GM12878 (cell line): ENCODE measurements around the gene PDE10A. TPM values are rescaled to one million over a fixed set of nuclear protein-coding genes. Genes with fewer than 3 reads are reported as not detected.

Source experiments
- ATAC-seq: fragments of 200-7000 bp; cut with Tn5 transposase; 3 replicates; pipeline ENCODE4 v1.9.1; 2020; ENCODE audit warnings: mild to moderate bottlenecking, moderate library complexity
- BruUV-seq: library from RNA; stranded (reverse); fragments of 400-500 nt; replicated peaks from 2 replicates; lab custom pipeline; 2021; lab: Mats Ljungman, UMichigan
- CTCF ChIA-PET: fragments of 300-600 bp; sonication (Branson Sonifier 250); formaldehyde crosslinking; extraction: SDS; loops from one replicate; lab custom pipeline; 2021; ENCODE audit warnings: inconsistent platforms; lab: Yijun Ruan, JAX
- POLR2A ChIA-PET: fragments of 350-600 bp; formaldehyde crosslinking; extraction: SDS; loops from one replicate; lab custom pipeline; 2021; ENCODE audit warnings: inconsistent platforms; lab: Charles Lee
- RAD21 ChIA-PET: fragments of 300-600 bp; sonication (Branson Sonifier 250); formaldehyde crosslinking; loops from one replicate; lab custom pipeline; 2023; ENCODE audit warnings: antibody characterized with exemption; ENCODE audit not compliant: unreplicated experiment; lab: Charles Lee
- SMC1A ChIA-PET: fragments of 300-600 bp; sonication (Branson Sonifier 250); formaldehyde crosslinking; loops from one replicate; lab custom pipeline; 2023; ENCODE audit not compliant: unreplicated experiment, uncharacterized antibody; lab: Charles Lee
- DNase-seq: peaks from one replicate; pipeline ENCODE4 v3.0.0-alpha.2; 2011; ENCODE audit warnings: low read depth, low spot score
- FAIRE-seq: peaks from 3 replicates; lab custom pipeline; 2011; peaks lifted over from hg19 to GRCh38; lab: Jason Lieb, UNC
- H2AFZ ChIP-seq: 2 replicates; pipeline ENCODE4 v1.6.0; 2011; ENCODE audit warnings: low read depth, low read length, control low read depth; ENCODE audit not compliant: control insufficient read depth
- H3K27ac ChIP-seq: 2 replicates; pipeline ENCODE4 v1.5.1; 2011; ENCODE audit warnings: control low read depth; ENCODE audit not compliant: control insufficient read depth, insufficient read depth
- H3K27me3 ChIP-seq, 2 experiments: replicated peaks in 1 of 2; 2 replicates each; pipeline versions ENCODE4 v1.6.0 to v1.6.1; 2011; ENCODE audit warnings: low read length in 1 of 2; ENCODE audit not compliant: control insufficient read depth in 2 of 2, insufficient read depth in 2 of 2
- H3K36me3 ChIP-seq, 2 experiments: 2 replicates each; pipeline ENCODE4 v1.5.1; 2011; ENCODE audit warnings: low read length in 1 of 2; ENCODE audit not compliant: control insufficient read depth in 2 of 2, insufficient read depth in 2 of 2
- H3K4me1 ChIP-seq: 2 replicates; pipeline ENCODE4 v1.6.1; 2011; ENCODE audit warnings: mild to moderate bottlenecking, low read length, moderate library complexity, mixed read lengths; ENCODE audit not compliant: control insufficient read depth, insufficient read depth
- H3K4me2 ChIP-seq: 2 replicates; pipeline ENCODE4 v1.6.0; 2011; ENCODE audit warnings: control low read depth; ENCODE audit not compliant: control insufficient read depth, insufficient read depth
- H3K4me3 ChIP-seq: fragments of 200-600 bp; sonication (generic); 2 replicates; pipeline ENCODE4 v1.5.1; 2016
- H3K79me2 ChIP-seq: 2 replicates; pipeline ENCODE4 v1.6.0; 2011; ENCODE audit warnings: low read length; ENCODE audit not compliant: control insufficient read depth, insufficient read depth
- H3K9ac ChIP-seq: 2 replicates; pipeline ENCODE4 v1.8.0; 2011; ENCODE audit warnings: low read length, control low read depth, mixed read lengths; ENCODE audit not compliant: control insufficient read depth, insufficient read depth
- H3K9me3 ChIP-seq: replicated peaks from 3 replicates; pipeline ENCODE4 v1.5.1; 2011; ENCODE audit warnings: mild to moderate bottlenecking, low read length; ENCODE audit not compliant: control insufficient read depth, insufficient read depth
- H4K20me1 ChIP-seq: 2 replicates; pipeline ENCODE4 v1.6.0; 2011; ENCODE audit not compliant: control insufficient read depth, insufficient read depth
- ATF7 ChIP-seq: fragments of 450-650 bp; IDR thresholded peaks from 2 replicates; pipeline ENCODE4 v1.6.1; 2016; ENCODE audit warnings: low read depth, mild to moderate bottlenecking
- CREB1 ChIP-seq: IDR thresholded peaks from 2 replicates; pipeline ENCODE4 v1.6.1; 2012; ENCODE audit warnings: low read depth, mild to moderate bottlenecking, inconsistent platforms
- E2F4 ChIP-seq: IDR thresholded peaks from 2 replicates; pipeline ENCODE4 v1.6.1; 2012; ENCODE audit warnings: low read depth, low read length, improper control_type of control experiment
- HDGF ChIP-seq: fragments of 450-650 bp; IDR thresholded peaks from 2 replicates; pipeline ENCODE4 v1.6.1; 2016; ENCODE audit warnings: antibody characterized with exemption
- MLLT1 ChIP-seq: fragments of 450-650 bp; IDR thresholded peaks from 2 replicates; pipeline ENCODE4 v1.6.1; 2016; ENCODE audit warnings: mild to moderate bottlenecking
- PBX3 ChIP-seq: IDR thresholded peaks from 2 replicates; pipeline ENCODE4 v1.6.1; 2011; ENCODE audit warnings: mild to moderate bottlenecking, low read depth, low read length, moderate library complexity; ENCODE audit not compliant: insufficient replicate concordance
- POLR2AphosphoS5 ChIP-seq: IDR thresholded peaks from 2 replicates; pipeline ENCODE4 v1.6.1; 2011; ENCODE audit warnings: mild to moderate bottlenecking, low read length, inconsistent platforms
- SKIL ChIP-seq: fragments of 450-650 bp; IDR thresholded peaks from 2 replicates; pipeline ENCODE4 v1.6.1; 2017; ENCODE audit warnings: mild to moderate bottlenecking, low read depth, inconsistent platforms; ENCODE audit not compliant: poor library complexity, severe bottlenecking
- SMAD5 ChIP-seq: IDR thresholded peaks from 2 replicates; pipeline ENCODE4 v1.6.1; 2016; ENCODE audit warnings: antibody characterized with exemption, low read depth
- SUPT20H ChIP-seq: IDR thresholded peaks from 2 replicates; pipeline ENCODE4 v1.6.1; 2011; ENCODE audit warnings: low read depth, mild to moderate bottlenecking, low read length, moderate library complexity, borderline replicate concordance; ENCODE audit not compliant: control insufficient read depth
- TCF3 ChIP-seq: IDR thresholded peaks from 2 replicates; pipeline ENCODE4 v1.6.1; 2012; ENCODE audit warnings: low read depth, mild to moderate bottlenecking, low read length, borderline replicate concordance; ENCODE audit not compliant: insufficient read depth
- USF2 ChIP-seq: IDR thresholded peaks from 2 replicates; pipeline ENCODE4 v1.6.1; 2011; ENCODE audit warnings: low read depth, low read length, improper control_type of control experiment, borderline replicate concordance
- ZBTB33 ChIP-seq: fragments of 450-650 bp; IDR thresholded peaks from 2 replicates; pipeline ENCODE4 v1.6.1; 2017; ENCODE audit warnings: mild to moderate bottlenecking
- ZZZ3 ChIP-seq: IDR thresholded peaks from 2 replicates; pipeline ENCODE4 v1.6.1; 2011; ENCODE audit warnings: low read depth; ENCODE audit not compliant: control insufficient read depth, insufficient read length
- WGBS: methylation state at CpG from one replicate; pipeline ENCODE4 v1.1.6; 2016; ENCODE audit warnings: low lambda C conversion rate; ENCODE audit not compliant: insufficient replicate concordance, insufficient coverage; ENCODE audit errors: missing lambda C conversion rate; 5-methylcytosine and 5-hydroxymethylcytosine counted together
- in situ Hi-C: fragments of 300-500 bp; cut with MboI; formaldehyde crosslinking; loops from 9 replicates; pipeline ENCODE4 v1.14.3; 2018; ENCODE audit warnings: mixed read lengths
- intact Hi-C: fragments of 100-400 bp; cut with micrococcal nuclease; formaldehyde crosslinking; loops from one replicate; pipeline ENCODE4 v1.14.2; 2022; ENCODE audit not compliant: unreplicated experiment
- polyA plus RNA-seq, 11 experiments: library from polyadenylated mRNA; depleted of rRNA in 4 of 11; unstranded in 6 of 11; stranded (reverse) in 5 of 11; fragments of >200 nt; fragmentation: Nextera tagmentation in 4 of 11; fragmentation: Illumina TruSeq in 1 of 11; extraction: Ambion mirVana in 4 of 11; extraction: Trizol in 1 of 11; gene quantifications; 1 replicate in 1 of 11; 2 replicates in 10 of 11; pipeline versions ENCODE4 v1.2.1 to v1.2.3, GENCODE V29; 2011 to 2016; ENCODE audit warnings: inconsistent platforms in 2 of 11, missing spikeins in 2 of 11, low read depth in 1 of 11
- total RNA-seq, 4 experiments: library from RNA; depleted of rRNA in 3 of 4; stranded (reverse); fragments of >200 nt in 3 of 4; fragmentation: Illumina TruSeq in 1 of 4; extraction: Trizol in 1 of 4; gene quantifications; 2 replicates each; pipeline versions ENCODE4 v1.2.1 to v1.2.3, GENCODE V29; 2013 to 2021

The PDE10A gene
- total and polyA plus RNA-seq, 10 of the 15 experiments (the other 5 are each of a cell fraction or from before 2014, with no cell fraction given): under 0.01 to 1.3 (median 0.03) TPM; not detected in 2

GRCh38 chr6:165545806-165546205 is 117.2 kb downstream of the PDE10A start:
- H4K20me1 ChIP-seq: no peaks in the 10 kb centered on the region

More at GRCh38 chr6:165545806-165546205, 117.2 kb downstream of the PDE10A start:
- RAD21 ChIA-PET: no interaction called here
- H3K27ac ChIP-seq: no peak overlapping the region
- BruUV-seq: no TSS peak
- H3K79me2 ChIP-seq: no peaks in the 10 kb centered on the region
- no peak for TF ChIP-seq SKIL
- TF ChIP-seq ZZZ3: no peak
- TF ChIP-seq SMAD5: no peak
- no peak for TF ChIP-seq POLR2AphosphoS5
- no peak for TF ChIP-seq ATF7
- no peak for TF ChIP-seq E2F4
- no peak for TF ChIP-seq MLLT1
- no peak for TF ChIP-seq PBX3
- TF ChIP-seq USF2: no peak
- no peak for TF ChIP-seq CREB1
- TF ChIP-seq TCF3: no peak
- TF ChIP-seq HDGF: no peak
- no peak for TF ChIP-seq SUPT20H
- TF ChIP-seq ZBTB33: no peak
- TF ChIP-seq, all 136 proteins: peak for 0
- H3K27me3 ChIP-seq: no peaks in the 10 kb centered on the region
- FAIRE-seq (no peak), DNase-seq (no peak), ATAC-seq (no peak)
- no peak overlapping the region for H2AFZ ChIP-seq
- intact Hi-C loops: no loop called here
- ChIA-PET POLR2A (no interaction called here), CTCF (interaction anchor here (1.5 kb wide), 1 partner anchor 19 kb away, joined by 3 read pairs; no protein-coding TSS in a partner anchor), SMC1A (no interaction called here)
- no peak overlapping the region for H3K9ac ChIP-seq
- H3K4me3 ChIP-seq: no peak overlapping the region
- WGBS: 0% methylated on average over 2 of the region's 2 CpGs
- in situ Hi-C loops: no loop called here
- H3K4me1 ChIP-seq: no peaks in the 10 kb centered on the region
- H3K9me3 ChIP-seq: no peaks in the 10 kb centered on the region
- H3K4me2 ChIP-seq: no peak overlapping the region
- no peaks in the 10 kb centered on the region for H3K36me3 ChIP-seq
